HepG2 (cell line): Measurements from ENCODE around the gene ZNF829. TPM values are rescaled to one million over a fixed set of nuclear protein-coding genes. Genes with fewer than 3 reads are reported as not detected.

Source experiments
- ATF1 ChIP-seq: IDR thresholded peaks from 2 replicates; pipeline ENCODE4 v1.6.1; 2016; ENCODE audit warnings: mild to moderate bottlenecking, control low read depth
- CBX1 ChIP-seq: IDR thresholded peaks from one replicate; pipeline ENCODE4 v1.6.1; 2016; ENCODE audit warnings: antibody characterized with exemption, low read depth
- ETV6 ChIP-seq: sonication (generic); formaldehyde crosslinking; conservative IDR thresholded peaks from 2 replicates; pipeline ENCODE4 v1.4.0; 2020; ENCODE audit warnings: missing genetic modification reagents
- GTF3A ChIP-seq: sonication (generic); formaldehyde crosslinking; conservative IDR thresholded peaks from 2 replicates; pipeline ENCODE4 v1.4.0; 2020; ENCODE audit warnings: mild to moderate bottlenecking, missing genetic modification reagents
- HNF4G ChIP-seq, 2 experiments: sonication (generic) in 1 of 2; formaldehyde crosslinking in 1 of 2; IDR thresholded peaks; 2 replicates each; pipeline versions ENCODE4 v1.4.0 to v1.6.1; 2011 to 2020; ENCODE audit warnings: borderline replicate concordance in 2 of 2, low read depth in 2 of 2, mild to moderate bottlenecking in 2 of 2, low read length in 1 of 2, missing genetic modification reagents in 1 of 2, moderate library complexity in 1 of 2
- JUND ChIP-seq: sonication (generic); formaldehyde crosslinking; IDR thresholded peaks from 2 replicates; pipeline ENCODE4 v1.8.0; 2022; ENCODE audit warnings: mild to moderate bottlenecking, missing genetic modification reagents
- KDM3A ChIP-seq: IDR thresholded peaks from 2 replicates; pipeline ENCODE4 v1.6.1; 2018; ENCODE audit warnings: low read depth, missing compliant biosample characterization
- NR3C1 ChIP-seq: sonication (generic); formaldehyde crosslinking; IDR thresholded peaks from 2 replicates; pipeline ENCODE4 v1.4.0; 2020; ENCODE audit warnings: missing genetic modification reagents
- REL ChIP-seq: sonication (generic); formaldehyde crosslinking; conservative IDR thresholded peaks from 2 replicates; pipeline ENCODE4 v1.8.0; 2022; ENCODE audit warnings: mild to moderate bottlenecking, missing genetic modification reagents, moderate library complexity
- SAP130 ChIP-seq: IDR thresholded peaks from 2 replicates; pipeline ENCODE4 v1.6.1; 2016; ENCODE audit warnings: low read depth
- TBP ChIP-seq: sonication (generic); formaldehyde crosslinking; IDR thresholded peaks from 2 replicates; pipeline ENCODE4 v1.5.0; 2020; ENCODE audit warnings: missing genetic modification reagents
- THAP8 ChIP-seq: sonication (generic); formaldehyde crosslinking; IDR thresholded peaks from 2 replicates; pipeline ENCODE4 v1.5.1; 2020; ENCODE audit warnings: missing genetic modification reagents, mild to moderate bottlenecking, borderline replicate concordance
- ZNF280D ChIP-seq: sonication (generic); formaldehyde crosslinking; IDR thresholded peaks from 2 replicates; pipeline ENCODE4 v1.5.1; 2020; ENCODE audit warnings: mild to moderate bottlenecking, missing genetic modification reagents
- ZNF318 ChIP-seq: sonication (generic); formaldehyde crosslinking; IDR thresholded peaks from 2 replicates; pipeline ENCODE4 v1.4.0; 2020; ENCODE audit warnings: mild to moderate bottlenecking, missing genetic modification reagents
- ZNF329 ChIP-seq: sonication (generic); formaldehyde crosslinking; IDR thresholded peaks from 2 replicates; pipeline ENCODE4 v1.9.0; 2021; ENCODE audit warnings: low read depth, mild to moderate bottlenecking, missing genetic modification reagents
- ZNF350 ChIP-seq: sonication (generic); formaldehyde crosslinking; IDR thresholded peaks from 2 replicates; pipeline ENCODE4 v1.4.0; 2020; ENCODE audit warnings: mild to moderate bottlenecking, low read depth, missing genetic modification reagents, borderline replicate concordance
- ZSCAN30 ChIP-seq: sonication (generic); formaldehyde crosslinking; IDR thresholded peaks from 2 replicates; pipeline ENCODE4 v1.5.0; 2020; ENCODE audit warnings: mild to moderate bottlenecking, missing genetic modification reagents
- polyA plus RNA-seq, 8 experiments: library from polyadenylated mRNA; depleted of rRNA in 3 of 8; stranded (reverse) in 7 of 8; unstranded in 1 of 8; fragments of >200 nt; fragmentation: Illumina TruSeq in 4 of 8; extraction: Trizol in 4 of 8; gene quantifications; 2 replicates each; pipeline versions ENCODE4 v1.2.1 to v1.2.3, GENCODE V29; 2011 to 2016; ENCODE audit warnings: low read depth in 4 of 8, missing spikeins in 1 of 8, mixed read lengths in 1 of 8; ENCODE audit not compliant: insufficient read depth in 1 of 8
- total RNA-seq, 5 experiments: library from RNA; depleted of rRNA; stranded (reverse); fragments of >200 nt; fragmentation: Illumina TruSeq; extraction: Trizol; gene quantifications; 2 replicates each; pipeline ENCODE4 v1.2.3, GENCODE V29; 2016; ENCODE audit warnings: low read depth in 1 of 5

The ZNF829 gene
- total and polyA plus RNA-seq, 2 of the 13 experiments (the other 11 are each of a cell fraction or from before 2014, with no cell fraction given): 0.15 to 0.86 TPM

- TF ChIP-seq THAP8 (no peak), SAP130 (CRISPR knock-in tag) (peak; percentile 83), ZNF280D (0 out of 2 replicates have a peak, but pooled peaks have one; percentile 32), GTF3A (no peak), ZNF350 (CRISPR knock-in tag) (no peak), ETV6 (CRISPR knock-in tag) (no peak; the same call in 1 of the 2 replicates), ZSCAN30 (CRISPR knock-in tag) (no peak), KDM3A (no peak), ATF1 (CRISPR knock-in tag) (no peak), TBP (no peak), CBX1 (no peak), HNF4G (IDR thresholded peaks at IDR 0.05; ENCODE audit: borderline replicate concordance, low read depth, low read length) (no peak), HNF4G (CRISPR knock-in tag; IDR thresholded peaks at IDR 0.05; ENCODE audit: borderline replicate concordance, low read depth) (no peak), REL (no peak), JUND (CRISPR knock-in tag) (no peak), NR3C1 (CRISPR knock-in tag) (no peak), ZNF318 (0 out of 2 replicates have a peak, but pooled peaks have one; percentile 78), ZNF329 (CRISPR knock-in tag) (no peak)
These were observed 65.3 kb downstream of the ZNF829 start, which contains the start of gene ZNF345 (continued) for GRCh38 chr19:36850559-36851442.
